HG03432 (cell line): ENCODE data around the gene SYNE2.

Experiments
- ATAC-seq: cut with Tn5 transposase; IDR thresholded peaks from one replicate; pipeline ENCODE4 v1.9.1; 2021; ENCODE audit warnings: mild to moderate bottlenecking, moderate library complexity; ENCODE audit not compliant: unreplicated experiment

SYNE2 gene

GRCh38 chr14:63952933-63953437, 100.2 kb downstream of the SYNE2 start:
- no peak for ATAC-seq

- no peak for ATAC-seq
These were observed 103.5 kb downstream of the SYNE2 start for GRCh38 chr14:63956326-63956725.

- no peak for ATAC-seq
These were observed 108.2 kb downstream of the SYNE2 start for GRCh38 chr14:63960926-63961567.

- ATAC-seq, result no peak
These were observed 110.1 kb downstream of the SYNE2 start for GRCh38 chr14:63962906-63963305.

- ATAC-seq, result no peak
These were observed 110.6 kb downstream of the SYNE2 start for GRCh38 chr14:63963439-63963838.

- ATAC-seq, result no peak
These were observed 111.3 kb downstream of the SYNE2 start for GRCh38 chr14:63964113-63964512.

- ATAC-seq, result no peak
These were observed 113.6 kb downstream of the SYNE2 start for GRCh38 chr14:63966407-63966806.

- no peak for ATAC-seq
These were observed 119.6 kb downstream of the SYNE2 start for GRCh38 chr14:63972323-63972932.

GRCh38 chr14:63974176-63974575, 121.4 kb downstream of the SYNE2 start:
- ATAC-seq, result no peak

- ATAC-seq, result peak; percentile 42
These were observed 128.8 kb downstream of the SYNE2 start for GRCh38 chr14:63981569-63981968.

- no peak for ATAC-seq
These were observed 129.4 kb downstream of the SYNE2 start for GRCh38 chr14:63982156-63982555.

- no peak for ATAC-seq
These were observed 129.8 kb downstream of the SYNE2 start for GRCh38 chr14:63982629-63983028.

GRCh38 chr14:63986789-63987533, 134.2 kb downstream of the SYNE2 start:
- ATAC-seq, result no peak

- no peak for ATAC-seq
These were observed 135.8 kb downstream of the SYNE2 start for GRCh38 chr14:63988579-63988978.

- no peak for ATAC-seq
These were observed 139.0 kb downstream of the SYNE2 start for GRCh38 chr14:63991833-63992232.

GRCh38 chr14:63992858-63993257, 140.1 kb downstream of the SYNE2 start:
- ATAC-seq, result no peak

- no peak for ATAC-seq
These were observed 141.2 kb downstream of the SYNE2 start for GRCh38 chr14:63993992-63994391.

- no peak for ATAC-seq
These were observed 142.5 kb downstream of the SYNE2 start for GRCh38 chr14:63995285-63995684.

GRCh38 chr14:63996016-63996415, 143.2 kb downstream of the SYNE2 start:
- ATAC-seq, result no peak

- no peak for ATAC-seq
These were observed 143.9 kb downstream of the SYNE2 start for GRCh38 chr14:63996625-63997220.

GRCh38 chr14:64000749-64001148, 147.9 kb downstream of the SYNE2 start:
- no peak for ATAC-seq

- no peak for ATAC-seq
These were observed 153.0 kb downstream of the SYNE2 start for GRCh38 chr14:64005822-64006221.
